Stomach (tissue), 9 donors: ENCODE data around the gene OPCML. TPM values are rescaled to one million over a fixed set of nuclear protein-coding genes. Genes with fewer than 3 reads are reported as not detected.

ENCODE experiments used
- DNase-seq, 2 donors: peaks; one replicate each; pipeline versions ENCODE4 v3.0.0 to v3.0.0-alpha.2; 2013 to 2019
- H3K27ac ChIP-seq, 5 donors: fragments of 200-600 bp in 4 of 5; sonication (generic) in 4 of 5; one replicate each; pipeline ENCODE4 v1.5.1; 2013 to 2019; ENCODE audit warnings: mild to moderate bottlenecking in 1 of 5, moderate library complexity in 1 of 5
- H3K27me3 ChIP-seq, 3 donors: fragments of 200-600 bp; sonication (generic); one replicate each; pipeline ENCODE4 v1.5.1; 2017 to 2019; ENCODE audit warnings: mixed run types in 1 of 3
- H3K36me3 ChIP-seq, 4 donors: fragments of 200-600 bp; sonication (generic); 1 replicate in 3 of 4; 2 replicates in 1 of 4; pipeline ENCODE4 v1.5.1; 2016 to 2019
- H3K4me1 ChIP-seq, 4 donors: fragments of 200-600 bp; sonication (generic); one replicate each; pipeline ENCODE4 v1.5.1; 2016 to 2019
- H3K4me3 ChIP-seq, 4 donors: fragments of 200-600 bp; sonication (generic) in 3 of 4; one replicate each; pipeline ENCODE4 v1.5.1; 2016 to 2019; ENCODE audit warnings: mild to moderate bottlenecking in 1 of 4
- H3K9me3 ChIP-seq, 4 donors: fragments of 200-600 bp; sonication (generic); one replicate each; pipeline ENCODE4 v1.5.1; 2016 to 2019
- CTCF ChIP-seq, 7 experiments: fragments of 450-650 bp in 4 of 7; fragments of 200-600 bp in 3 of 7; sonication (generic) in 3 of 7; IDR thresholded peaks; one replicate each; pipeline ENCODE4 v1.5.1; 2016 to 2019; ENCODE audit warnings: antibody characterized with exemption in 7 of 7, control low read depth in 2 of 7, mild to moderate bottlenecking in 1 of 7
- EP300 ChIP-seq: sonication (generic); formaldehyde crosslinking; IDR thresholded peaks from one replicate; pipeline ENCODE4 v1.6.1; 2017; ENCODE audit warnings: antibody characterized with exemption
- POLR2A ChIP-seq, 4 donors: fragments of 450-650 bp; IDR thresholded peaks; one replicate each; pipeline ENCODE4 v1.6.1; 2016; ENCODE audit warnings: antibody characterized with exemption in 4 of 4, control low read depth in 2 of 4, mild to moderate bottlenecking in 1 of 4, moderate library complexity in 1 of 4
- POLR2AphosphoS5 ChIP-seq, 3 donors: sonication (generic); formaldehyde crosslinking; IDR thresholded peaks; one replicate each; pipeline ENCODE4 v1.6.1; 2016; ENCODE audit warnings: antibody characterized with exemption in 3 of 3
- WGBS, 5 donors: extraction: QIAGEN DNeasy Blood & Tissue Kit in 3 of 5; methylation state at CpG; one replicate each; pipeline versions ENCODE4 v1.1.5 to v1.1.7; 2013 to 2018; 5-methylcytosine and 5-hydroxymethylcytosine counted together
- intact Hi-C: fragments of 100-400 bp; cut with DNase I; formaldehyde crosslinking; loops from one replicate; pipeline ENCODE4 v1.15.1; 2023; ENCODE audit warnings: low total_unique reads
- polyA plus RNA-seq, 3 donors: library from polyadenylated mRNA; stranded (reverse); fragments of 200-250 nt; gene quantifications; one replicate each; pipeline ENCODE4 v1.2.3, GENCODE V29; 2013
- total RNA-seq, 5 donors: library from RNA; depleted of rRNA; stranded (reverse); fragments of >200 nt; gene quantifications; one replicate each; pipeline versions ENCODE4 v1.1.0 to v1.2.3, GENCODE V29; 2014 to 2016
- donor health status: healthy with polysubstance abuse.
- donor health status: Bipolar disorder and iron deficiency.
- donor health status: healthy.

Gene OPCML
- total and polyA plus RNA-seq, 8 donors, result 0.03 to 0.92 (median 0.55) TPM; not detected in 3

GRCh38 chr11:133548641-133549040 lies 16.3 kb upstream of the OPCML start:
- no peak overlapping the region for H3K27ac ChIP-seq
- H3K4me1 ChIP-seq, result peaks cover 0 to 6% (median 0%) of the 10 kb centered on the region in 4 donors
- H3K36me3 ChIP-seq, result no peaks in the 10 kb centered on the region
- intact Hi-C loops, result no loop called here
- peaks cover 0 to 10% (median 0%) of the 10 kb centered on the region in 3 donors for H3K27me3 ChIP-seq
- no peaks in the 10 kb centered on the region for H3K9me3 ChIP-seq
- 86 to 94% (median 89%) methylated on average over 7 of the region's 7 CpGs for WGBS, 5 donors
- no peak for DNase-seq
- no peak overlapping the region for H3K4me3 ChIP-seq
- TF ChIP-seq CTCF (IDR thresholded peaks at IDR 0.05) (no peak), POLR2A (IDR thresholded peaks at IDR 0.05) (no peak), POLR2AphosphoS5 (IDR thresholded peaks at IDR 0.05) (no peak), EP300 (no peak)

- H3K4me3 ChIP-seq, result no peak overlapping the region
- WGBS, 5 donors, result 72 to 83% (median 77%) methylated on average over 12 of the region's 12 CpGs
- peak in 1 of 2 donors; percentile 9 for DNase-seq
- no peaks in the 10 kb centered on the region for H3K9me3 ChIP-seq
- intact Hi-C loops, result no loop called here
- TF ChIP-seq CTCF (IDR thresholded peaks at IDR 0.05) (no peak), EP300 (no peak), POLR2AphosphoS5 (IDR thresholded peaks at IDR 0.05) (no peak), POLR2A (IDR thresholded peaks at IDR 0.05) (no peak)
- no peak overlapping the region for H3K27ac ChIP-seq
- peaks cover 0 to 10% (median 0%) of the 10 kb centered on the region in 3 donors for H3K27me3 ChIP-seq
- H3K4me1 ChIP-seq, result peaks cover 0 to 6% (median 0%) of the 10 kb centered on the region in 4 donors
- H3K36me3 ChIP-seq, result no peaks in the 10 kb centered on the region
These were observed 15.7 kb upstream of the OPCML start for GRCh38 chr11:133547808-133548494.

- Histone ChIP-seq H3K36me3 (no peaks in the 10 kb centered on the region), H3K27ac (no peak overlapping the region), H3K9me3 (no peaks in the 10 kb centered on the region), H3K4me3 (no peak overlapping the region), H3K4me1 (peaks cover 0 to 6% (median 0%) of the 10 kb centered on the region in 4 donors), H3K27me3 (peaks cover 0 to 17% (median 0%) of the 10 kb centered on the region in 3 donors)
- TF ChIP-seq EP300 (no peak), POLR2A (IDR thresholded peaks at IDR 0.05) (no peak), POLR2AphosphoS5 (IDR thresholded peaks at IDR 0.05) (no peak), CTCF (IDR thresholded peaks at IDR 0.05) (no peak)
- DNase-seq, result no peak
- WGBS, 5 donors, result 65 to 76% (median 71%) methylated on average over 8 of the region's 8 CpGs
- intact Hi-C loops, result no loop called here
These were observed 13.0 kb upstream of the OPCML start for GRCh38 chr11:133545199-133545803.

- H3K4me1 ChIP-seq, result no peaks in the 10 kb centered on the region
- TF ChIP-seq CTCF (IDR thresholded peaks at IDR 0.05), result no peak
- no peak overlapping the region for H3K27ac ChIP-seq
- peaks cover 0 to 13% (median 0%) of the 10 kb centered on the region in 3 donors for H3K27me3 ChIP-seq
- WGBS, 5 donors, result 63 to 77% (median 76%) methylated on average over 7 of the region's 7 CpGs
- intact Hi-C loops, result no loop called here
- DNase-seq, result no peak
- H3K4me3 ChIP-seq, result no peak overlapping the region
- no peaks in the 10 kb centered on the region for H3K36me3 ChIP-seq
- no peaks in the 10 kb centered on the region for H3K9me3 ChIP-seq
These were observed 9.4 kb upstream of the OPCML start for GRCh38 chr11:133541720-133542095.
